HG03432 (cell line): ENCODE results near the gene SH2D2A.

Experiments
- ATAC-seq: cut with Tn5 transposase; IDR thresholded peaks from one replicate; pipeline ENCODE4 v1.9.1; 2021; ENCODE audit warnings: mild to moderate bottlenecking, moderate library complexity; ENCODE audit not compliant: unreplicated experiment

Gene SH2D2A

DNA sequence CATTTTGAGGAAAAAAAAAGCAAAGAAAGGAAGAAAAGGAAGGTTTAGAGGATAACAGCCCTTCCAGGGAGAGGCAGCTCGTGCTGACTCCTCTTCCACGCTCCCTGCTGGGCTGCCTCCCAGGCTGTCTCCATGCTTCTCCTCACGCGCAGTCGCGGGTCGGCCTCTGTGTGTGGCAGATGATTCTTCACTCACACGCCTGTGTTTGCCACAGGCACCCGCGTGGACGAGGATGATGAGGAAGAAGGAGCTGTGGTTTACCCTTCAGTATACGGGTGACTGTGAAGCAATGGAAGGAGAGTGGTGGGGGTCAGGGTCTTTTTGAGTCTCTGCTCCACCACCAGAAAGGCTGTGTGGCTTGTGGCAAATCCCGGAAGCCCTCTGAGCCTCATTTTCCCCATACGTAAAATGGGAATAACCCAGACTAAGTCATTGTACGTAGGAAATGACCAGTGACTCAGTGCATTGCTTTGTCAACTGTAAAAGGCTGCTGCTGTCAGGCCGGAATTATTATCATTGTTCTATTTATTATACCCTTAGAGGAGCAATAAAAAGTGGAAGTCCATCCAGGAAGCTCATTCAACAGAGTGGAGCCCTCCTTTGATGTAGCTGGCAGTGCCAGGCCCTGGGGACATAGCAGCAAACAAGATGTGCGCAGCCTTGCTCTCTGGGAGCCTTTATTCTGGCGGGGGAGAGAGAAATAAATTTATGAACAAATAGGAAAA is 11.9 kb upstream of the SH2D2A start:
- no peak for ATAC-seq

GRCh38 chr1:156826630-156827029 is 10.0 kb upstream of the SH2D2A start:
- ATAC-seq = no peak

- no peak for ATAC-seq
Observed at GRCh38 chr1:156823210-156823790, 6.7 kb upstream of the SH2D2A start.

GRCh38 chr1:156822680-156823079 is 6.0 kb upstream of the SH2D2A start:
- no peak for ATAC-seq

GRCh38 chr1:156821801-156822200 is 5.2 kb upstream of the SH2D2A start:
- ATAC-seq = no peak

- no peak for ATAC-seq
Observed at GRCh38 chr1:156815961-156816422, 656 bp downstream of the SH2D2A start.

DNA sequence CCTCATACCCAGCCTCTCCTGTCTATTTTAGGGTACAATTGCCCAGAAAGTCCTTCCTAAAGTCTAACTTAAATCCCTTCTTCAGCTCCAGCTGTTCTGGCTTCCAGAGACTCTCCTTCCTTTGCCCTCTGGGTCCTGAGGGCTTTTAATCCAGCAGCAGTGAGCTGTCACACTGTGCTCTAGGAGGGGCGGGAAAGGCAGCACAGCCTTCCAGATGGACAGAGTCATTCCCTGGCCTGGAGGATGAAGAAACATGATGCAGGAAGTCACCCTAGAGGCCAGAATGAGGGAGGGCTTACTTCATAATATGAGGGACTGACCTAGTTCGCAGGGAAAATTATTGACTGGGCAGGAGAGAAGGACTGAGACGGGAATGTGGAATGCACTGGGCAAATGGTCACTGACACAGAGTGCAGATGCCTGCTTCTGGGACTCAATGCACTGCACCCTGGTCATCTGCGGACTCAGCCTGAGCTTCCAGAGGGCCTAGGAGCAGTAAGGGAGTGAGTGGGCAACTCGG is 1.3 kb downstream of the SH2D2A start:
- no peak for ATAC-seq

GRCh38 chr1:156814571-156815260 is 1.9 kb downstream of the SH2D2A start:
- no peak for ATAC-seq

DNA sequence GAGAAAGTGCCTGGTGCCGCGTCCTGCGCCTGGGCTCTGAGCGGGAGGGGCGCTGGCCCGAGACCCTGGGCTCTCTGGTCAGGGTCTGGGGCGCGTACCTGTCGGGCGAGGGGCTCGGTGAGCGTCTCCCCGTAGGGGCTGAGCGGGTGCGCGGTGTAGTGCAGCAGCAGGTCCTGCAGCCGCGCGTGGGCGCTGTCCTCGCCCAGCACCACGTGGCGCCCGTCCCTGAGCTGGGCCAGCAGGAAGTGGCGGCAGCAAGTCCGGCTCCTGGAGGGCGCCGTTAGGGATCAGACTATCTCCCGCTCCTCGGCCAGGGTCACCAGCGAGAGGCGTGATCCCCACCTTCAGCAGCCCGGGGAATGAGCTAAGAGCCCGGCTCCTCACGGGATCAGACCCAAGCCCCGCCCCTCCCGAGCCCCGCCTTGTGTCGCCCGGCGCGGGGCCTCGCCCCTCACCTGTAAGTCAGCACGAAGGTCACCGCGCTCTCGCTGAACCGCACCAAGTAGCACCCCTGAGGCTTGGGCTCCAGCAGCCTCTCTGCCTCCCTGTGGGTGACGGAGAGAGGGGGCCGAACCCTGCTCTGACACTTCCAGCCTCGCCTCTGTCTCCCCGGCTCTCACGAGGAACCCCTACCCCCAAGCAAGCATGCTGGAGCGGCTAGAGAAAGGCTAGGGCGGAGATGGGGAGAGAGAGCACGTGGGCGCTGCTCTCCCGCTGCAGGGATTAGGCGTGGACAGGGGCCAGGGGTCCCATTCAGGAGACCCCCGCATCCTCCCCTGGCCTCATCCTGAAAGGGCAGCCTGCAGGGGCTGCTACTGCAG is 2.7 kb downstream of the SH2D2A start:
- no peak for ATAC-seq

GRCh38 chr1:156813298-156813697 is 3.4 kb downstream of the SH2D2A start:
- no peak for ATAC-seq

- no peak for ATAC-seq
Observed at GRCh38 chr1:156812293-156812990, 4.2 kb downstream of the SH2D2A start.

DNA sequence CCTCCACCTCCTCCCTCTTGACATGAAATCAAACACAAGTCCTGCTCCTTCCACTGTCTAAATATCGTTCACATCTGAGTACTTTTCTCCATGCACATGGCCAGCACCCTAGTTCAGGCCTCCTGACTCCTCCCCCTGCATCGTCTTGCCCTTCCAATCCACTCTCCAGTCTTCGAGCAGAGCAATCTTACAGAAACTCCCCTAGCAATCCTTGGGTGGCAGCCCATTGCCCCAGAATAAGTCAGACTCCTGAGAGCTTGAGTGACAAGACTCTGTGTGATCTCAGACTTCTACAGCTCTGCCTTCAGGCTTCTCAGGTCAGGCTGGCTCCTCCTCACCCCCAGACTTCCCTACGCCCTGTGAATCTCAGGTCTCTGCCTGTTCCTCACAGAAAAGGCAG is 5.5 kb downstream of the SH2D2A start:
- no peak for ATAC-seq

- ATAC-seq = no peak
Observed at GRCh38 chr1:156809711-156810366, 6.8 kb downstream of the SH2D2A start.

- no peak for ATAC-seq
Observed at GRCh38 chr1:156809281-156809680, 7.4 kb downstream of the SH2D2A start.

DNA sequence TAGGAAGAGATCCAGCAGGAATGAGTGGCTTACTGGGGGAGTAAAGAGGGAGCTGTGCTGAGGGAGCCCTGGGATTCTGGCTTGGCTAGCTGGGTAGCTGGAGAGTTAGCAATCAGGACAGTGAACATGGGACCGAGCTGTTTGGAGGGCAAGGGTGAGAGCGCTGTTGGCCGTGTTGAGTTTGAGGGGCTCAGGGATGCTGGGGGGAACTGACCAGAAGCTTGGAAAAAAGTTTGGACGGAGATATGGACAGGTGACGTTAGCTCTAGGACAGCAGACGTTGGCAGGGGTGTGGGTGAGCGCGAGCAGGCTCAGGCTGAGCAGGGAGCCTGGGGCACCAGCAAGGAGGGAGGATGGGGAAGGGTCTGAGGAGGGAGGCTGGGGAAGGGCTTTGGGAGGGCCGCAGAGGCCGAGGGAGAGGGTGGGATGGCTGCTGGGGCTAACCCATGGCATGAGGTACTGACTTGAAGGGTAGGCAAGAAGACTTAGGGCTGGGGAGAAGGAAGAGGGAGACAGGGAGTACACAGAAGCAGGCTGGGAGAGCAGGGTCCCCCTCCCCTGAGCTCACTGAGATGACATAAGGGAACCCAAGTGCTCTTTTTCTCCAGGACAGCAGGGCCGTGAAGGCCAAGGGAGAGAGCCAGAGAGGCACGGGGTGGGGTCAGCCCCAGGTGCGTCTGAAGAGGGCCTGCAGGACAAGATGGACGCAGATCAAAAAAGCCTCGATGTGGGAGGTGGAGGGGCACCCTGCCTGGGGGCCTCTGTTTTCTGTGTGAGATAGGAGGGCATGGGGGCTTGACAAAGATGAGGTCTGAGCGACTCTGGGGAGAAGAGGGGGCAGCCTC is 8.2 kb downstream of the SH2D2A start:
- ATAC-seq = no peak

GRCh38 chr1:156807627-156808026 is 9.0 kb downstream of the SH2D2A start:
- ATAC-seq = no peak

DNA sequence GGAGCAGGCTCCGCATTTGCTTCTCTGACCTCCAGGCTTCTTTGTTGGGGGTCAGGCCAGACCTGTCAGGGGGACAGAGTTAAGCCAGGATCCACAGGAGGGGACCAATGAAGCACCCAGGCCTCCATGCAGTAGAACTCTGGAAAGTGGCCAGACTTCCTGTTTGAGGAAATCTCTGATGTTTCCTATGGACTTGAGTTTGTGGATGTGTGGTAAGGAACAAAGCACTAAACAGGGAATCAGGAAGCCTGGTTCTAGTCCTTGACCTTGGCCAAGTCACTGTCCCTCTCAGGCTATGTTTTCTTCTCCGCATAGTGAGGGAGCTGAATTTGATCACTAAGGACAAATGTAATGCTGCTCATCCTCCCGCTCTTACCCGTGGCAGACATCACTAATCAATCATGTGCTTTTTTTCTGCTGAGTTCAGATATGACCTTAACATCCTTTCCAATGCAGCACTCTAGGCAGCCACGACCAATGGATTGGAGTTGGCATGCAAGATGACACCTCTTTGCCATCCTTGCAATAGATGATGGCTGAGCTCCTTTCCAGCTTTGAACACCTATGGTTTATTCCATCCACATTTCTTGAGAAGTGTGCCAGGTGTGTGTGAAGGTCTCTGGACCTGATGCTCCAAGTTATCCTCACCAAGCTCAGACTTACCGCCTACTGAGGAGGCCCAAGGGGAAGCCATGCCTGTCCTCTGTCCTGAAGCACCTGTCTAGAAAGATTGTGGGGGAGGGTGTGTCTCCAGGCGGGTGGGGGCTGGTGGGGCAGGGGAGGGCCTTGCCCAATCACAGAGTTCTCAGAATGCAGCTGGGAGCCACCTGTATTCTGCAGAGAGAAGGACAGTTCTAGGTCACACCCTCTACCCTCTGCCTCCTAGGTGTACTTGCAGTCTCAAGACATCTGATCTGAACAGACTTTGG is 9.9 kb downstream of the SH2D2A start:
- ATAC-seq = no peak
